GM19351 (cell line): ENCODE data around the gene SLC45A3.
A peak's percentile ranks its signal among the peaks of the same experiment; 100 is the strongest.
"Not testable (repeated sequence)": the region's sequence is repeated elsewhere in the genome, so short reads cannot be mapped to it uniquely, and the experiment has no call there.

Experiments
- ATAC-seq: cut with Tn5 transposase; IDR thresholded peaks from one replicate; pipeline ENCODE4 v1.9.1; 2021; ENCODE audit warnings: mild to moderate bottlenecking, moderate library complexity; ENCODE audit not compliant: unreplicated experiment

SLC45A3 gene

DNA sequence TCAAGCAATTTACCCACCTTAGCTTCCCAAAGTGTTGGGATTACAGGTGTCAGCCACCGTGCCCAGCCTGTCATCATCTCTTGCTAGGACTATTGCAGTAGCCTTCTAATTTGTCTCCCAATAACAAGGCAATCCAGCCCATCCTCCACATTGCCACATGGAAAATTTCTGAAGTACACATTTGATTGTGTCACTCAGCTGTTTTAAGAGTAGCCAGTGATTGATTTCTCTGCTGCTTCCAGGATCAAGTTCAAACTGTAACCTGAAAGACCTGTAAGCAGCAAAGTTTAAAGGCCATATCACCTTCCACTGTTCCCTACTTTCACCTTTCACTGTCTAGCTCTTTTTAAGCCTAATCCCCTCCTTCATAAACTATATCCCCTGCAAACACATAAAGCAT, 40.7 kb downstream of the SLC45A3 start:
- no peak for ATAC-seq

DNA sequence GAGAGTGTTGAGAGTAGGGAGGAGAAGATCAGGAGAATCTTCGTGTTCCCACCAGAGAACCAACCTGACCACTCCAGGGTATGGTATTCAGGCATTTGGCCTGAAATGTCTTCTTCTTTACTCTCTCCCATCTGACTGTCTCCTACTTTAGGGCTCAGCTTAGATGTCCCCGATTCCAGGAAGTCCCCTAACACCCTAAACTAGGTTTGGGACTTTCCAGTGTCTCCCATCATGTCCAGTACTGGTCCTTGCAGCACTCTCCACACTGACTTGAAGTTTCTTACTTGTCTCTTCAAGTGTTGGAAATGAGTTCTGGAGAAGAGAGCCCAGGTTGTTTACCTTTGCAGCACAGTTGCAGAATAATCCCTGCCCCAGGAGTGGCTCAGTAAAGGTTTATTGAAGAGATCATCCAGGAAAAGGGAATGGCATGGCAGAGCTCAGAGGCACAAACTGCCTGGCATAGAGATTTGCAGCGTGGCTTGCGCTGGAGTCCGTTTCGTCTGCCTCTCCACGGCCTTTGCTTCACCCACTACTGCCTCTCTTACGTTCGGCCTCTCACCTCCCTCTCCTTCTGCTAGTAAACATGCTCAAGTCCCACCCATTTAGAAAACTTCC, 42.3 kb downstream of the SLC45A3 start:
- no peak for ATAC-seq

DNA sequence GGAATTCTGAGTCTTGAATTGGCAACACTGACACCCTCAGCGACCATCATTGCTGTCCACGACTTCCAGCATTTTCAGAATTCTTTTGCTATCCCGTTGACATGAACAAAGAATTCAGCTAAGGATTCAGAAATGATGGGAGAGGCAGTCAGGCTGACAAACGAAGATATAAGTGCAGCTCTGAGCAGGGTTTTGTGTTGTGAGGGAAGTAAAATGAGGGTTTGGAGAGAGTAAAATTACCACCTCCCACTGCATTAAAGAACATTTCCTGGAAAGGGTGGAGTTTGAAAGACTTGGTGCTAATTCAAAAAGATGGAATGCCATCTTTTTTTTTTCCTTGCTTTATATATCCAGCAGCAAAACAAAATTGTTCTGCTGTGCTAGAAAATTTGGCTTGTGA, 43.6 kb downstream of the SLC45A3 start:
- no peak for ATAC-seq

DNA sequence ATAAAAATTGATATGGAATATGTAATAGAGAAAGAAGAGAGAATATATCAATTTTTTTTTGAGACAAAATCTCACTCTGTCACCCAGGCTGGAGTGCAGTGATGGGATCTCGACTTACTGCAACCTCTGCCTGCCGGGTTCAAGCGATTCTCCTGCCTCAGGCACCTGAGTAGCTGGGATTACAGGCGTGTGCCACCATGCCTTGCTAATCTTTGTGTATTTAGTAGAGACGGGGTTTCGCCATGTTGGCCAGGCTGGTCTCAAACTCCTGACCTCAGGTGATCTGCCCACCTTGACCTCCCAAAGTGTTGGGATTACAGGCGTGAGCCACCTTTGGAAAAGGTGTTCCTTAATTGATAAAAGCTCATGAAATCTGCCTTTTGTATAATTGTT, 44.2 kb downstream of the SLC45A3 start:
- not testable (repeated sequence) for ATAC-seq

DNA sequence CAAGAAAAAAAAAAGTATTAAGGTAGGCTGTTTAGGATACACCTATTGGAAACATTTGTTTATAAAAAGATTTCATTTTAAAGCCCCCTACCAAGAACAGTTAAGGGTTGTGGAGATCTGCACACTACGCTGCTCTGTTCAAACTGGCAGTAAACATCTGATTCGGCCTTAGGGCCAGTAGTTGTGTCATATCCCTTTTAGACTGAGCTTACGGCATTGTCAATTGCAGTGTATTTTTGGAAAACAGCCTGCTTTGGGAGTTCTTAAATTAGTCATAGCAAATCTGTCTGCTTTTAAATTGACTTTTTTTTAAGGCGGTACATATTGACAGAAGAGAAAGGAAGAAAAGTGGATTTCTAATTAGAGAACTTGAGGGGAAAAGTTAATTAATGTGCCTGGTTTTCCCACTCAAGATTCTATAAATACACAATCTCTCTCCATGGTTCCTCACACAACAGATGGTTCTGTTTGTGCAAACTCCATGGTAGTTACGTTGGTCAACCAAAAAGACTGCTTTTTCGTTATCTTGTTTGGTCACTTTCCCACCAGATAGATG, 46.8 kb downstream of the SLC45A3 start:
- ATAC-seq = no peak

DNA sequence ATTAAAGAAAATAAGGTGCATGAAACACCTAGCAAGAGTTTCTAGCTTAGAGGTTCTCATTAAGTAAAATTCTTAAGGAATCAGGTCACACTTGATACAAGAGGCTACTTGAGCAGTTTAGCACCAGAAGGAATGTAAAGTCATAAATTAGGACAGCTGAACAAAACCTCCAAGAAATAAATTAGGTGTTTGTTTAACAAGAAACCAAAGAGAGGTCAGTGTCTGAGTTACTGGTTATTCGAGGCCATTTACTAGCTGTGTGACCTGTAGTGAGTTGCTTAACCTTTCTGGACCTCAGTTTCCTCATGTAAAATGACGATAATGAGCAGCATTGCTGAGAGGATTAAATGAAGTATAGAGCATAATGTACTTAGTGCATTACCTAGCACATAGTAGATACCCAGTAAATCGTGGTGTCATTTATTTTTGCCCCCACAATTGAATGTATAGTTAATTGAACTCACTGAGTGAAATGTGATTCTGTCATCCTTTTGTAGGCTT, 47.6 kb downstream of the SLC45A3 start:
- no peak for ATAC-seq

DNA sequence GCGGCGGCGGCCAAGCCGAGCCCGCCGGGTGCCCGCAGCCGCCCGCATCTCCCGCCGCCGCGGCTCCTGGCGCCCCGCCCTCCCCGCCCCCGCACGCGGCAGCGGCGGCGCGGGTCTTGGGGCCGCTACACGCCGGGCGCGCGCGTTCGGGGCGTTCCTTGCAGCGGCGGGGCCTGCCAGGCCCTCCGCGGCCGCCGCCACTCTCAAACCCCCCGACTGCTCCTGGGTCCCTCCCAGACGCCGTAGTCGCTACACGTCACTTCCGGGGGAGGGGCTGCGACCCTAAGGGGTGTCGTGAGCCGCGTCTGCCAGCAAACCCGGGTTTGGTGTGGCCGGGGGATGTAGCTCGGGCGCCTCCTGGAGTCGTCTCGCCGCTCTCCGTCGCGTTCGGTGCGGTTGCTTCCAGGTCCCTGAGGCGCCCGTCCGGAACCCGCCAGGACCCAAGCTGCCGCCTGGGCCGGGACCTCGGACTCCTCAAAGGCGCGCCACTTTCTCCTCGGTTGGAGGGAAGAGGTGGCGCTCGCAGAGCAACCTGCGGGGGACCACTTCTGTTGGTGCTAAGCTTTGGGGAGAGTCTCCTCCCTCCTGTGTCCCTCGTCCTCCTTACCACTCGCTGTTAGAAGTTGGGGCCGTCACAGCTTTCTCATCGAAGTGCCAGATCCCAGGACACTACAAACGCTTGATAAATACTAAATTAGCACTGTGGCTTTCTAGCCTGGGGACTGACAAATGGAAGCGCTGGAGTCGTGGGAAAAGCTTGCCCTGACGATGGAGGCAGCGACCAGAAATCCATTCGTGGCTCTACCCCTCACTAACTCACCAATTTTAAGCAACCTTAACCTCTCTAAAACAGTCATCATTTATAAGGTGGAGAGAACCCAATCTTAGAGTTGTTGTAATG, 48.3 kb downstream of the SLC45A3 start, which contains the start of gene ELK4:
ELK4 (minus strand) TSS at position 244 of the 901 bp plus-strand sequence. CDS start 8,129 bp downstream, outside the sequence.
- ATAC-seq = peak; percentile 80

DNA sequence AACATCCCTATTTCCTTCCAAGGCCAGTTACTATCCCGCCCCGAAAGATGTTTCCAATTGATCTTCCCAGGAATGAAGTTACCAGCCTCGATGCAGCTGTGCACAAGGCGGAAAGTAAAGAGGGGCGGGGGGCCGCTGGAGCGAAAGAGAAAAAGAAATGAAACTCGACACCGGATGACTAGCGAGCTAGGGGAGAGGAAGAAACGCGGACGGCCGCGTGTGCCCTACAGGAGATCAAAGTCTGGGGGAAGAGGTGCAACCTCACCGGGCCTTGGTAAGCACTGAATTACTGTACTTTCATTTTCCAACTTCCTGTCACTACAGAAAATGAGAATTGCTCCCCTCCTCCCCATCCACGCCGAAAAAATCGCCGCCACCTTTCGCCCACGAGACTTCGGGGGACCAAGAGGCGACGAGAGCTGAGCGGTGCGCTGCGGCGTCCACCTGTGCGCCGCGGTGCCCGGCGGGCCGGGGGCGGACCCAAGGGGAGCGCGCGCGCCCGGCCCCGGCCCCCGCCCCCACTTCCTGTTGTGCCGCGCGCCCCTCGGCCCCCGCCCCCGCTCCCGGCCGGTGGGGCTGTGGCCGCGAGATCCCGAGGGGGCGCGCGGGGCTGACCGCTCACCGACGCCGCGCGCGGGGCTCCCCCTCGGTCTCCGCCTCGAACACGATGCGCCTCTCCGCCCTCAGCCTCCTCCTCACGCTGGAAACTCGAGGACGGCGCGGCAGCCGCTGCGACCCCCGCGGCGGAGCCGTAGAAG, 49.1 kb downstream of the SLC45A3 start:
- ATAC-seq = peak; percentile 52

DNA sequence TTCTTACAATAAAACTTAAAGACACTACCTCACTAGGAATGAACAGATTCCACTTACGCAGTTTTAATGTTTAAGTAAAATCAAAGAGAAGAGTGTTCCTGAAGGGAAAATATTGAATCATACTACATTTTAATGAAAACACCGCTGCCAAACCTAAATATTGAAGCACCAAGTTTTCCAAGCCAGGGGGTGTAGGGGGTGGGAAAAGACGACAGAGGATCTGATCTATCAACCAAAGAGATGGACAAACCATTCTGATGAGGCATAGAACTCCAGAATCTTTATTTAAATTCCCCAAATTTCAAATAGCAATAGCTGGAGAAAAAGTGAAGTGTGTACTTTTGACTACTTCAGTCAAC, 49.7 kb downstream of the SLC45A3 start:
- no peak for ATAC-seq

DNA sequence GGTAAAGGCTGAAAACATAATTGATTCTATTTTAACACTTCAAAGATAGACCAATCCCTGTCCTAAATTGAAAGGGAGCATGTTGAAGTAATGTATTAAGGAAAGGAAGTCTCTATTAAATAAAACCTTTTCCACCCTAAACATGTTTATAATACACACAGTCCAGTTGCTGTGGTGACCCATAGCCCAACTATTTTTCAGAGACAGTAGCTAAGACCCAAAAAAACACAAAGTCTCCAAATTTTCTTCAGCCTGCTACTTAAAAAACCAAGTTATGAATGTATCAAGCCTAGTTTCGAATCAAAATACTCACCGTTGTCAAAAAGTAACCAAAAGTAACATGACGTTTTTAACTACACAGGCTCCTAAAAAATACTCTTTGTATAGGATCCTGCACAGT, 50.1 kb downstream of the SLC45A3 start:
- no peak for ATAC-seq

DNA sequence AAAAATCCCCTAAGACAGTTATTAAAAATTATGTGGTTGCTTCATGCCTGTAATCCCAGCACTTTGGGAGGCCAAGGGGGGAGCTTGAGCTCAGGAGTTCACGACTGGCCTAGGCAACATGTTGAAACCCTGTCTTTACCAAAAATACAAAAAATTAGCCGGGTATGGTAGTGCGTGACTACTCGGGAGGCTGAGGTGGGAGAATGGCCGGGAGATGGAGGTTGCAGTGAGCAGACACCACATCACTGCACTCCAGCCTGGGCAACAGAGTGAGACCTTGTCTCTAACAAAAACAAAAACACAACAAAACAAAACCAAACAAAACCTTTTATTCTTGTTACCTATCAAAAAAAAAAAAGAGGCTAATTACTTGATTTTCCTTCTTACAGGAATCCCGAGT, 50.6 kb downstream of the SLC45A3 start:
- ATAC-seq = no peak

DNA sequence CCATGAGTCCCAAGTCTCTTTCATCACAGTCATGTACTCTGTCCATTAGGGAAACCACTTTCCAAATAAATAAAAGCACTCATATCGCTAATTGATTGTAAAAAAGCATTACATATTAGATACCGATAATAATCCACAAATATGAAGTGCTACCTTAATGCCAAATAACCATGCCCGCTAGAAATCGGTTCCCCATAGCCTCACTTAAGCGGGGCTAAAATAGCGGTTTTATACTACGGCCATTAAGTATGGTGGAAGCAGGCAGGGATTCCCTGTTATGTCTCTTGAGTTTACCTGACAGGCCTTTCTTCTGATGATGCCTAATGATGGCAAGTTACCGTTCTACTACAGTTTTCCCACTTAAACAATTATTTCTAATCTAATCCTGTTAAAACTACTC, 52.4 kb downstream of the SLC45A3 start:
- no peak for ATAC-seq

DNA sequence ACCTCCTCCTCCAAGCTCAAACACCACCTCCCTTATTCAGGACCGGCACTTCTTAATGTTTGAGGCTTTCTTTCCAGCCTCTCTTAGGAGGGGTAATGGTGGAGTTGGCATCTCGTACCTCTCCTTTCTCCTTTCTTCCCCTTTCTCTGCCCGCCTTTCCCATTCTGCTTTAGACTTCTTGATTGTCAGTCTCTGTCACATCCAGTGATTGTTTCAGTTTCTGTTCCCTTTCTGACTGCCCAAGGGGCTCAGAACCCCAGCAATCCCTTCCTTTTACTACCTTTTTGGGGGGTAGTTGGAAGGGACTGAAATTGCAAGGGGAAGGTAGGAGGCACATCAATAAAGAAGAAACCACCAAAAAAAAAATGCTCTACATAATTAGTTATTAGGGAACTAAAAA, 54.1 kb downstream of the SLC45A3 start:
- no peak for ATAC-seq

DNA sequence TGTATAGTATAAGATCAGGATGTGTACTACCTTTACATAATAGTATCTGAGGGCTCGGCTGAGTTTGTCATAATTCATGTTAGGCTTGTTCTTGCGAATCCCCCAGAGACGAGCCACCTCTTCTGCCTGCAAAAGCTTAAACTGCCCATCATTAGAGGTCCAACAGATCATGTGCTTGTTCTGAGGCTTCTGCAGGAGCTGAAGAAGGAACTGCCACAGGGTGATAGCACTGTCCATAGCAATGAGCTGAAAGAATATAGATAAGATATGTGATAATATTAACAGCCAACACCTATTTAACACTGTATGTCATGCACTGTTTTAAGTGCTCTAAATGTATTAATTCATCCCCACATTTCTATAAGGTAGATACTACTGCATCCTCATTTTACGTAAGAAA, 56.7 kb downstream of the SLC45A3 start:
- ATAC-seq = no peak

DNA sequence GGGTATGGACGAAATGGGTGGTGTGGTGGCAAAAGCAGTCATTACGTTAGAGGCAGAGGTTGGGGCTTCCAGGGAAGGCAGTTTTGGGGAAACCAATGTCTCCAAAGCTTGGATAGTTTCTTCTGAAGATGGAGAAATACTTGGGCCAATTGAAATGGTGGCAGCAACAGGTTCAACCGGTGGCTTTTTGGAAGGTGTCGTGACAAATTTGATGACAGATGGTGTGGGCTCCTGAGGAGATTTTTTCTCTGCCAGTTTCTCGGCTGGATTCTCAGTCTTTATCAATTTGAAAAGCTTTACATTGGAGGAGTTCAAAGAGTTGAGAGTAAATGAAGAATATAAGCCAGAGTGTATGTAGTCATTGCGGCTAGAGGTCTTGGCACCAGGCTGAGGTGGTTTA, 60.0 kb downstream of the SLC45A3 start:
- no peak for ATAC-seq

DNA sequence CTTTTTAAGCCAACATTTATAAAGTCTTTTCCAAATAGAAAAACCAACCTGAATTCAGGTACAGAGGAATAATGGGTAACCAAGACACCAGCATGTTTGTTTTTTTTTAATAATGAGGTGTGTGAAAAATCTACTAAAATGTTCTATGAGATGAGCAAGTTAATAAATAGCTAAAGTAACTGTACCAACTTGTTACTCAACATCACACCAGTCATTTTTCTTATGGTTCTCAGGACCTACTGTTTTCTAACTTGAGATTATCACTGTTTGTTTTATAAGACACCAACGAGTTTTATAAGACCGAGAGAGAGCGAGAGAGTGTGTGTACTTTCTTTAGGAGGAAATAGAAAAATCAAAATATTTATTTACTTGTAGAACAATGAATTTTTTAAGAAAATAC, 60.9 kb downstream of the SLC45A3 start:
- no peak for ATAC-seq

DNA sequence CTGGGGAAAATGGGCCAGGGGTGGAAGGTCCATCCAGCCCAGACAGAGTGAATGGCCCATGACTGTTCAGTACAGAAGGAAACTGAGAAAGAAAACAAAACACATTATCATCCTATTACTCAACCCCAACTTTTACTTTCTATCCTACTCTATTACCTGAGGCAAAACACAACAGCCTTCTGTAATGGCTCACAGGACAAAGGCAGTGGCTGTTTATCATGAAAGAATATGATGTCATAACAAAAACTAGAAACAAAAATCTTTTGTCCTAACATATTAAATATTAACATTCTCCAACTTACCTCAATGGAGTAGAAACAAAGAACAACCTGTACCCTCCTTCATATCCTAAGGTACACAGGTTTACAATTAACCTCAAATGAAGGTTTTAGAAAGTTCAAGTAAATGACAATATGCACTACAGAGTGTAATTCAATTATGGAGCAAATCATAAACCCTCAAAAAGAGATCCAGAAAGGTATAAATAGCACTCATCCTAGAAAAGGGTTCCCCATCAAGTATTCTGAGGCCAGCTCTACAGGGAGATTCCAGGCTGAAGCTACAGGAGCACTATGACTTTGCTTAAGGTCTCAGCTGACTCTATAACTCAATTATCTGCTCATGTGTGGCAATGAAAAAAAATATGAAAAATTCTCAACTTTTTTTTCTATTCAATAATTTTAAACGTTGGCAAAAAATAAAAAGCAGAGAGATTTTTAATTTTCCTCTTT, 63.6 kb downstream of the SLC45A3 start:
- peak; percentile 48 for ATAC-seq

DNA sequence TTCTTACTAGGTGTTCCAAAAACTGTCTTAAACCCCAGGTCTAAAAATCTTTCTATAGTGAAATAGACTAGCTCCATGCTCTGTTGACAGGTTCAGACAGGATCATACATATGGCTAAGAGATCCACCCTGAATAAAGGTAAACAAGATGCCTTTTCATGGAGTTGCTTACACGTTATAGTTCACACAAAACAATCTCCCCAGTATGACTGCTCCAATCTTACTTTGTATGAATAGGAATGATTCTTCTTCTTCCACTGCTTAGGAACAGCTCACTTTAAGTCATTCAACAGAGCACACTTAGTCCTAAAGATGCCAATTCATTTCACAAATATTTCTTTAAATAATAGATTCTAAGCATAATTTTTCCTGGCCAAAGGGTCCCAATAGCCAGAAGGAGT, 64.5 kb downstream of the SLC45A3 start:
- ATAC-seq = no peak

DNA sequence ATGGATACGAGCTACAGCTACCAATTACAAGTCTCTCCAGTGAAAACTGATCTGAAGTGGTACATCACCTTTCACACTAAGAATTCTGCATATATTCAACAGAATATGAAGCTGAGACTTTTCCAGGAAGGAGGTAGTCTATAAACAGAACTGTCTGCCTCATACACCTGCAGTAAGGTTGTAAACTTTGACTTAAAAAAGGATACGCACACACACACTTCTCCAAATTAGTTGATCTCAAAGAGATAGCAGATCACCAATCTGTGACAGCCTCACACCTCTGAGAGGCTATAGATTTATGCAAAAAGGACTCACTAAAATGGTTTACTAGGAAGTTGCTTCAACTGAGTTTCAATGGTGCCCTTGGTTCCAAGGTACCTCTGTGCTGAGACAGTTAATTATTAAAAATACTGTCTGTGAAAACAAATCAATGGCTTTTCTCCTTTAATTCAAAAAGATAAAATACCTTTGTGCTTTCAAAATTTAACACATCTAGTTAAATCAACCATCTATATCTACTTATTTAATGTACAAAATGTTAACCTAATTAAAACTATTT, 66.4 kb downstream of the SLC45A3 start:
- no peak for ATAC-seq

DNA sequence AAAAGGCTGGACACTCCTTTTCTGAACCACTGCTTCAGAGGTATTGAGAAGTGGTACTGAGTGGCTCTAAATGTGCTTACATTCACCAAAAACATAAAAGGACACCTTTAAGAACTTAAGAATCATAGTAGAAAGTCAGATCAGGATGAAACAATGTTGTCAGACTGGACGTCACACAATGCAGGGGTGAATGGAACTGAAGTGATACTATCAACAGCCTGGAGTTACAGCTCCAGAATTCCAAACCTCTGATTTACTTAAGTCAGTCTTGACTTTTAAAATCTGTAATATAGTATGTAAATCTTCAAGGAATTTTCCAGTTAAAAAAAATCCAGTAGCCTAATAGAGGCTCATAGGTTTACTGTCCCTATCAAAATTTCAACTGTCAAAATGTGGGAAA, 67.8 kb downstream of the SLC45A3 start:
- no peak for ATAC-seq
